ENCODE results near the gene FRMD3.
A peak's percentile ranks its signal among the peaks of the same experiment; 100 is the strongest.

Gene FRMD3

GRCh38 chr9:83475741-83476140 lies 62.5 kb downstream of the FRMD3 start:
- Histone ChIP-seq H4K8ac (ENCODE audit: low read length) (no peak overlapping the region), H3K4ac (ENCODE audit: low read depth in 1 of 2, low read length in 2 of 2) (no peak overlapping the region), H2AFZ (ENCODE audit: low read depth, low read length) (no peak overlapping the region), H3K27me3 (ENCODE audit: control insufficient read depth in 1 of 2, insufficient read depth in 1 of 2, low read length in 2 of 2) (no peaks in the 10 kb centered on the region), H3K4me1 (ENCODE audit: control insufficient read depth, insufficient read depth, low read depth, low read length) (no peaks in the 10 kb centered on the region), H2BK120ac (ENCODE audit: low read depth, low read length) (no peak overlapping the region), H3K4me2 (ENCODE audit: low read length, poor library complexity, severe bottlenecking) (no peak overlapping the region), H2BK12ac (ENCODE audit: low read length in 2 of 2) (no peak overlapping the region), H3K18ac (ENCODE audit: low read depth in 1 of 2, low read length in 2 of 2) (no peak overlapping the region), H2BK5ac (ENCODE audit: low read depth, low read length, poor library complexity, severe bottlenecking) (no peak overlapping the region), H4K91ac (ENCODE audit: low read length) (no peak overlapping the region), H3K36me3 (ENCODE audit: control insufficient read depth in 1 of 2, insufficient read depth in 2 of 2, low read depth in 1 of 2, low read length in 2 of 2) (no peaks in the 10 kb centered on the region), H3K9me3 (ENCODE audit: control insufficient read depth, low read length) (peaks cover 4% of the 10 kb centered on the region), H3K9ac (ENCODE audit: low read length) (no peak overlapping the region), H3K27ac (ENCODE audit: low read length, poor library complexity, severe bottlenecking) (no peak overlapping the region), H2AK5ac (ENCODE audit: low read length, severe bottlenecking) (no peak overlapping the region), H3K23ac (ENCODE audit: low read length in 2 of 2) (no peak overlapping the region), H2BK15ac (ENCODE audit: low read depth, poor library complexity, severe bottlenecking) (no peak overlapping the region), H3K79me1 (replicated peaks; ENCODE audit: low read length, poor library complexity, severe bottlenecking) (no peaks in the 10 kb centered on the region), H3K14ac (ENCODE audit: low read length in 2 of 2) (no peak overlapping the region), H3K4me3 (ENCODE audit: insufficient read depth in 1 of 2, low read depth in 1 of 2, low read length in 2 of 2) (no peak overlapping the region)
- no peak for DNase-seq
- 84% methylated on average over 3 of the region's 5 CpGs for WGBS

GRCh38 chr9:83474631-83475030 lies 63.6 kb downstream of the FRMD3 start:
- no peak overlapping the region for H3K4me3 ChIP-seq (ENCODE audit: insufficient read depth in 1 of 2, low read depth in 1 of 2, low read length in 2 of 2)
- H3K14ac ChIP-seq (ENCODE audit: low read length in 2 of 2): no peak overlapping the region
- no peak overlapping the region for H3K4me2 ChIP-seq (ENCODE audit: low read length, poor library complexity, severe bottlenecking)
- H2AFZ ChIP-seq (ENCODE audit: low read depth, low read length): no peak overlapping the region
- H4K8ac ChIP-seq (ENCODE audit: low read length): no peak overlapping the region
- H3K23ac ChIP-seq (ENCODE audit: low read length in 2 of 2): no peak overlapping the region
- no peak overlapping the region for H2BK120ac ChIP-seq (ENCODE audit: low read depth, low read length)
- H2BK15ac ChIP-seq (ENCODE audit: low read depth, poor library complexity, severe bottlenecking): no peak overlapping the region
- no peaks in the 10 kb centered on the region for H3K27me3 ChIP-seq (ENCODE audit: control insufficient read depth in 1 of 2, insufficient read depth in 1 of 2, low read length in 2 of 2)
- H3K9ac ChIP-seq (ENCODE audit: low read length): no peak overlapping the region
- H2BK12ac ChIP-seq (ENCODE audit: low read length in 2 of 2): no peak overlapping the region
- no peaks in the 10 kb centered on the region for H3K79me1 ChIP-seq (replicated peaks; ENCODE audit: low read length, poor library complexity, severe bottlenecking)
- H2AK5ac ChIP-seq (ENCODE audit: low read length, severe bottlenecking): no peak overlapping the region
- H3K36me3 ChIP-seq (ENCODE audit: control insufficient read depth in 1 of 2, insufficient read depth in 2 of 2, low read depth in 1 of 2, low read length in 2 of 2): no peaks in the 10 kb centered on the region
- no peaks in the 10 kb centered on the region for H3K4me1 ChIP-seq (ENCODE audit: control insufficient read depth, insufficient read depth, low read depth, low read length)
- no peak overlapping the region for H2BK5ac ChIP-seq (ENCODE audit: low read depth, low read length, poor library complexity, severe bottlenecking)
- H3K27ac ChIP-seq (ENCODE audit: low read length, poor library complexity, severe bottlenecking): no peak overlapping the region
- no peak for DNase-seq
- H3K18ac ChIP-seq (ENCODE audit: low read depth in 1 of 2, low read length in 2 of 2): no peak overlapping the region
- H3K9me3 ChIP-seq (ENCODE audit: control insufficient read depth, low read length): no peaks in the 10 kb centered on the region
- no peak overlapping the region for H4K91ac ChIP-seq (ENCODE audit: low read length)
- no peak overlapping the region for H3K4ac ChIP-seq (ENCODE audit: low read depth in 1 of 2, low read length in 2 of 2)

- no peak overlapping the region for H3K9ac ChIP-seq (ENCODE audit: low read length)
- no peak for DNase-seq
- H3K4ac ChIP-seq (ENCODE audit: low read depth in 1 of 2, low read length in 2 of 2): no peak overlapping the region
- H4K91ac ChIP-seq (ENCODE audit: low read length): no peak overlapping the region
- no peaks in the 10 kb centered on the region for H3K27me3 ChIP-seq (ENCODE audit: control insufficient read depth in 1 of 2, insufficient read depth in 1 of 2, low read length in 2 of 2)
- no peak overlapping the region for H2AK5ac ChIP-seq (ENCODE audit: low read length, severe bottlenecking)
- no peaks in the 10 kb centered on the region for H3K79me1 ChIP-seq (replicated peaks; ENCODE audit: low read length, poor library complexity, severe bottlenecking)
- H2BK120ac ChIP-seq (ENCODE audit: low read depth, low read length): no peak overlapping the region
- no peak overlapping the region for H2BK15ac ChIP-seq (ENCODE audit: low read depth, poor library complexity, severe bottlenecking)
- H3K18ac ChIP-seq (ENCODE audit: low read depth in 1 of 2, low read length in 2 of 2): no peak overlapping the region
- H3K9me3 ChIP-seq (ENCODE audit: control insufficient read depth, low read length): no peaks in the 10 kb centered on the region
- H3K27ac ChIP-seq (ENCODE audit: low read length, poor library complexity, severe bottlenecking): no peak overlapping the region
- H3K4me1 ChIP-seq (ENCODE audit: control insufficient read depth, insufficient read depth, low read depth, low read length): no peaks in the 10 kb centered on the region
- no peak overlapping the region for H3K14ac ChIP-seq (ENCODE audit: low read length in 2 of 2)
- H3K4me3 ChIP-seq (ENCODE audit: insufficient read depth in 1 of 2, low read depth in 1 of 2, low read length in 2 of 2): peak overlapping the region in 1 of 2 experiments; percentile 22
- no peak overlapping the region for H3K23ac ChIP-seq (ENCODE audit: low read length in 2 of 2)
- H3K4me2 ChIP-seq (ENCODE audit: low read length, poor library complexity, severe bottlenecking): no peak overlapping the region
- H3K36me3 ChIP-seq (ENCODE audit: control insufficient read depth in 1 of 2, insufficient read depth in 2 of 2, low read depth in 1 of 2, low read length in 2 of 2): no peaks in the 10 kb centered on the region
- H2BK12ac ChIP-seq (ENCODE audit: low read length in 2 of 2): no peak overlapping the region
- no peak overlapping the region for H2BK5ac ChIP-seq (ENCODE audit: low read depth, low read length, poor library complexity, severe bottlenecking)
- H2AFZ ChIP-seq (ENCODE audit: low read depth, low read length): no peak overlapping the region
- WGBS: 96% methylated on average over 2 of the region's 5 CpGs
- no peak overlapping the region for H4K8ac ChIP-seq (ENCODE audit: low read length)
Measured at GRCh38 chr9:83473488-83473971, 64.7 kb downstream of the FRMD3 start.

- no peaks in the 10 kb centered on the region for H3K36me3 ChIP-seq (ENCODE audit: control insufficient read depth in 1 of 2, insufficient read depth in 2 of 2, low read depth in 1 of 2, low read length in 2 of 2)
- no peak overlapping the region for H3K14ac ChIP-seq (ENCODE audit: low read length in 2 of 2)
- no peak overlapping the region for H3K9ac ChIP-seq (ENCODE audit: low read length)
- H2AFZ ChIP-seq (ENCODE audit: low read depth, low read length): no peak overlapping the region
- no peak overlapping the region for H3K4me3 ChIP-seq (ENCODE audit: insufficient read depth in 1 of 2, low read depth in 1 of 2, low read length in 2 of 2)
- H2BK5ac ChIP-seq (ENCODE audit: low read depth, low read length, poor library complexity, severe bottlenecking): no peak overlapping the region
- H3K4me1 ChIP-seq (ENCODE audit: control insufficient read depth, insufficient read depth, low read depth, low read length): no peaks in the 10 kb centered on the region
- no peak for DNase-seq
- H3K4me2 ChIP-seq (ENCODE audit: low read length, poor library complexity, severe bottlenecking): no peak overlapping the region
- 90% methylated on average over 4 of the region's 5 CpGs for WGBS
- H3K27me3 ChIP-seq (ENCODE audit: control insufficient read depth in 1 of 2, insufficient read depth in 1 of 2, low read length in 2 of 2): no peaks in the 10 kb centered on the region
- no peaks in the 10 kb centered on the region for H3K9me3 ChIP-seq (ENCODE audit: control insufficient read depth, low read length)
- no peak overlapping the region for H4K91ac ChIP-seq (ENCODE audit: low read length)
- no peak overlapping the region for H3K27ac ChIP-seq (ENCODE audit: low read length, poor library complexity, severe bottlenecking)
- H3K23ac ChIP-seq (ENCODE audit: low read length in 2 of 2): no peak overlapping the region
- H3K4ac ChIP-seq (ENCODE audit: low read depth in 1 of 2, low read length in 2 of 2): no peak overlapping the region
- no peak overlapping the region for H2BK15ac ChIP-seq (ENCODE audit: low read depth, poor library complexity, severe bottlenecking)
- no peak overlapping the region for H4K8ac ChIP-seq (ENCODE audit: low read length)
- H2BK120ac ChIP-seq (ENCODE audit: low read depth, low read length): no peak overlapping the region
- no peak overlapping the region for H2AK5ac ChIP-seq (ENCODE audit: low read length, severe bottlenecking)
- H3K79me1 ChIP-seq (replicated peaks; ENCODE audit: low read length, poor library complexity, severe bottlenecking): no peaks in the 10 kb centered on the region
- no peak overlapping the region for H3K18ac ChIP-seq (ENCODE audit: low read depth in 1 of 2, low read length in 2 of 2)
- H2BK12ac ChIP-seq (ENCODE audit: low read length in 2 of 2): no peak overlapping the region
Measured at GRCh38 chr9:83472764-83473163, 65.4 kb downstream of the FRMD3 start.
